Stromal cell of bone marrow (primary cell): ENCODE results near the gene ATP2A2.
"Not testable (repeated sequence)": the region's sequence is repeated elsewhere in the genome, so short reads cannot be mapped to it uniquely, and the experiment has no call there.

Source experiments
- DNase-seq: peaks from one replicate; pipeline ENCODE4 v3.0.0-alpha.2; 2012; ENCODE audit warnings: low read depth

The ATP2A2 gene

DNA sequence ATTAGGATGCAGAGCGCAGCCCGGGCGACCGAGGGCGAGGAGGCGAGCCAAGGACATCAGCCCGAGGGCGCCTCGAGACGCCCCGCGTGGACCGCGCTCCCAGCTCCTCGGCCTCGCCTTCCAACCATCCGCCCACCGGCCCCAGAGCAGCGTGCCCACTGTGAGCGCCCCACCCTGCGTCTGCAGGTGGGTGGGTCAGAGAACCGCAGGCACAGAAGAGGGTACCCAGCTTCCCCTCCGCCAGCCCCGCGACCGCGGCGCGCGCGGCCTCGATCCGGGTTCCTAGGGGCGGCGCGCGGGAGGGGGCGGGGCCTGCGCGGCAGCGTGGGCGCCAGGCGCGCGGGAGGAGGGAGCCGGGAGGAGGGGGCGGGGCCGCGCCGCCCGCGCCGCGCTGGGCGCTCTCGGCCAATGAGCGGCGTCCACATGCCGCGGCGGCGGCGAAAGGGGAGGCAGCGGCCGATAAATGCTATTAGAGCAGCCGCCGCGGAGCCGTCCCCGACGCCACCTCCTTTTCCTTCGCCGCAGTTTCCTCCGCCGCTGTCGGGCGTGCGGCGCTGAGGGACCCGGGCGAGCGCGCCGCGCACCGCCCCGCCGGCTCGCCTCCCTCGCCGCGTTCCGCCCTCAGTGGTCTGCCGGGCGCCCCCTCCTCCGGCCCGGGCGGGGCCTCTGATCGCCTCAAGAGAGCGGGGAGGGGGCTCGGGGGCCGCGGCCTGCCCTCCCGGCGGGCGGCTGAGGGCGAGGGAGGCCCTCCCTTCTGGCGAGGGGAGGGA lies at the start of gene ATP2A2:
Gene ATP2A2, plus strand, starts transcription at position 469 of the 770 bp plus-strand sequence. CDS start 543 bp downstream, outside the sequence.
- peak; percentile 80 for DNase-seq

DNA sequence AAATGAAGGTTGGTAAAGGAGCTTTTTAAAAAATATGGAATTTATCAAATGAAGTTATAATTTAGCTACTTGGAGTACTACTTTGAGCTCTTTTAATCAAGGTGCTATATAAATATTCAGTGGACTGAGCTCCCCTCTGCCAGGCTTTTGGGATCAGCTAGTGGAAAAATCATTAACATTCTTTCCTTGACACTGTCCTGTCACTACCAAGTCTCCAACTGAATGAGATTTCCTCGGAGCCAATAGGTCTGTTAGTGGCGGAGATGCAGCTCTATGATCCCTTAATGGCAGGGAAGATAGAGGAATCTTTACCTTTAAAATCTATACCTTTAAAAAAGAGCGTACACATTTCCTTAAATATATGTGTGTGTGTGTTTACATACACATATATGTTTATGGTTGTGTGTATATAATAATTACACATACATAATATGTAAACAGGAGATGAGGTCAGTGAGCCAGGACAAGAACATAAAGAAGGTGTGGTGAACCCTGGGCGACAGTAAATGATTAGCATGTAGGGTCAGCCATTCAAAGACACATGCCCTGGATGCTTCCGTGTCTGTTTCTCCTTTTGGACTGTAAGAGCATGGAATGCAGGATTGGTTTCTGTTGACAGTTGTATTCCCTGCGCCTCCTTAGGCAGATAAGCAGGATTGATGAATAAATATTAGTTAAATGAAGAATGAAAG lies 47.7 kb upstream of the ATP2A2 start:
- no peak for DNase-seq

DNA sequence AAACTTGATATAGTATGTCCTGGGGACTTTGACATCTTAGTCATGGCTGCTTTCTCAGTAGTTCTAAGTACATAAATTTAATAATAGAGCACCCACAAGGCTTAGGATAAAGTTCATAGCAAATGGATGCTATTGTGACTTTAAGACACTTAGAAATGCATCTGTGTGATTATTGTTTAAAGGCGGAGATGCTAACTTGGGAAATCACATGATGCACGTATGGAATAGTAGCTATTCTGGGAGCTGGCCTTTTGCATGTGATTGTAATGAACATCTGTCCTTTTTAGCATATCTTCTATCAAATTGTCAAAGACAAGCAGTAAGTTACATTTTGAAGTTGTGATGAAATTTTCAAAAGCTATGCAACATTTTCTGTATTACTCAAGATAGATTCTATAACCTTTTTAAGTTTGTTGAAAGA lies 46.7 kb upstream of the ATP2A2 start:
- no peak for DNase-seq

DNA sequence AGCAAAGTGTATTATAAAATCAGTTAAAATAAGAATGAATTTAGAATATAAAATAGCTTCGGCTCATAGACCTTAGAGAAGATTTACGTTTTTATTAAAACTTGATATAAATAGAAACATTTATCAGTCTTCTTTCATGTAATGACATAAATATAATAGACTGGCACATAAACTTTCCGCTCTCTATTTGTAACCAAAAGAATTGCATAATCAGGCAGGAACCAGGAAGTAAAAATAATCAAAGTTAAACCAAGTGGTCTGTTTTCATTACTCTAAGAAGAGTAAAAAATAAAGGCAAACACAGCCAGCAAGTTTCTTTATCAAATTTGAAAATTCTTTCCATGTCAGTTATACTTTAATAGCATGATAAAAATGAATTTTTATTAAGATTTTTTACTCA lies 46.3 kb upstream of the ATP2A2 start:
- no peak for DNase-seq

DNA sequence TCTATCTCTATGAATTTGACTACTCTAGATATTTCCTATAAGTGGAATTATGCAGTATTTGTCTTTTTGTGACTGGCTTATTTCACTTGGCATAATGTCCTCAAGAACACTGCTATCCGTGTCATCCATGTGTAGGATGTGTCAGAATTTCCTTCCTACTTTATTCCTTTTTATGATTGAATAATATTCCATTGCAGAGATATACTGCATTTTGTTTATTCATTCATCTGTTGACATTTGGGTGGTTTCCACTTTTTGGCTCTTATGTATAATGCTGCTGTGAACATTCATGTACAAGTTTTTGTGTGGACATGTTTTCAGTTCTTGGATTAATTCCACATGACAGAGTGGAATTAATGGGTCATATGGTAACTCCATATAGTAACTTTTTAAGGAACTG lies 45.7 kb upstream of the ATP2A2 start:
- no peak for DNase-seq

DNA sequence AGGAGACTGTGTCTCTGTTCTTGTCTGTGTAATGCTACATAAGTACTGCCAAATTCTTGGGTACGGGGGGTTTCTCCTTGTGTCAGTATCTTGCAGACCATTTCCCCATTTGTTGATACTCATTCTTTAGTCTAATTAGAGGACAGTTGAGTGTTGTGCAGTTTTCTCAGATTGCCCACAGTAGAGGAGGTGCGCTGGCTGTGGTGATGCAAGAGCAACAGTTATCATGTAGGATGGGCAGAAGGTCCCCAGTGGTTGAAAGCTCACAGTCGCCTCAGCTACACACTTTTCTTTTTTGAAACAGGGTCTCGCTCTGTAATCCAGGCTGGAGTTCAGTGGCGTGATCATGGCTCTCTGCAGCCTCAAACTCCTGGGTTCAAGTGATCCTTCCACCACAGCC lies 37.8 kb upstream of the ATP2A2 start:
- DNase-seq, result no peak

DNA sequence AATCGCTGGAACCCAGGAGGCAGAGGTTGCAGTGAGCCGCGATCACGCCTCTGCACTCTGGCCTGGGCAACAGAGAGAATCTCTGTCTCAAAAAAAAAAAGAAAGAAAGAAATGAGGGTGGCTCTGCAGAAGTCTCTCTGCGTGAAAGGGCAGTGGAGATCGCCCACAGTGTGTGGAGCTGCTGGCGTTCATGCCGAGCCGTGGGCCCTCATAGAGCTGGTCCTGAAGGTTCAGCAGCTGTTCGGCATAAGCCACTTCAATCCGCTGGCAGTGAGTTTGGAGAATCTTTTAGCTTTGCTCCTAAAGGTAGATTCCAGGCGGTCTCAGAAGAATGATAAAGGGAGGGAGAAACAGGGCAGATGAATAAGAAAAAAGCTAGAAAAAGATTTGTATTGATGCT lies 36.7 kb upstream of the ATP2A2 start:
- DNase-seq, result no peak

DNA sequence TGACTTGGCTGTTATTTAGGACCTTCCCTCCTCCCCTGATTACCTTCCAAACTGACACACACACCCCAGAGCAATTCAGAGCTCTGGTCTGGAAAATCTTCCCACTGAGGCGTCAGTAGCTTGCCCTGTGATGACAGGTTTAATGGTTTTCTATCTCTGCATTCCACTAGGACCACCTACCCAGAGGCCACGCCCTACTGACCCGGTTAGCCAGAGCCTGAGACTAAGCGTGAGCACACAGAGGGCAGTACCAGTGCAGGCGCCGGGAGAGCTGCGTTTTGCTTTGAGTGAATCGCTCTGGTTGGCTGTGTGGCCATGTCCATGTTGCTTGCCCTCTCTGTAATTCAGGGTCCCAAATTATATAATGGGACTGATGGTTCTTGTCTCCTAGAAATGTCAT lies 36.2 kb upstream of the ATP2A2 start:
- DNase-seq, result no peak

DNA sequence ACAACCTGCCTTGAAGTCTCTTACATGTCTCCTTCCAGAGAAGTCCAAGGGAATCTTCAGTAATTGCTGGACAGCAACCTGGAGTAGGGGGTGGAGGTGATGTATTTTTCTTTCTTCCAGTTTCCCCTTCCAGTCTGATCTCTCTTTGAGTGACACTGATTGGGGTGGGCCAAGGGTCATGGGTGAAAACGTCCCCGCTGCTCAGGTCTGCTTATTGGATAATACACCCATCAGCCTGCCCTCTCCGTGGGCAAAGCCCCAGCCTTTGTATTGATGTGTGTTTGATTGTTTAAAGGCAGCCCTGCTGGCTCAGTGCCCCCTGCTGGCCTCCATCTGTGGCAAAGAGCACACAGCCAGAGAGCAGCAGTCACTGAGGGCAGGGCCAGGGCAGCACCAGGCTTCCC lies 35.7 kb upstream of the ATP2A2 start:
- DNase-seq, result no peak

DNA sequence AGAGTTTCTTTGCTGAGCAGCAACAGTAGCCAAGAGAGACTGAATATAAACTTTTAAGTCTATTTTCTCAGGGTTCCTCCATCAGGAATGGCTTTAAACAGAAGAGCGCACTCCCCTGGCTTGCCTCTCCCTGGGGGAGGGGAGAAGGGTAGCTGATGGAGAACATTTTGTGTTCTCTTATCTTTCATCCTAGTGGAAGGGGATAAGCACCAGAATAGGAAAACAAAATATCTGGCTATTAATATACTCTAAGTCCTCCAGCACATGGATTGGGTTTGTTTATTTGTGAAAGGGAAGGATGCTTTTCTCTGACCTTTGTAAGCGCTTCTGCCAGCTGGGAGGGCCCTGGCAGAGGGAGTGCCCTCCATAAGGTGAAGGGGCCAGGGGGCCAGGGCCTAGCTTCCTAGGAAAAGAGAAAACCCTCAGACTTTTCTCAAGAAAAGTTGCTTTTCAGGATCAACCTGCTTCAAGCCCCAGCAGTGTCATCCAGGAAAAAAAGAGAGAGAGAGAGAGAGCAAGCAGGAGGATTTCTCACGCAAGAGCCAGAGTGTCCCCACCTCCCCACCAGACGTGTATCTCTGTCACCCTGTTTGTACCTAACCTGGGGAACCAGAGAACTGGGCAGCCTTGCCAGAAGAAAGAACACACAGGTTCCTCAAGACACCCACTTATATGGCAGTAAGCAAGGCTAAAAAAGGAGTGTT lies 34.3 kb upstream of the ATP2A2 start:
- DNase-seq, result no peak

DNA sequence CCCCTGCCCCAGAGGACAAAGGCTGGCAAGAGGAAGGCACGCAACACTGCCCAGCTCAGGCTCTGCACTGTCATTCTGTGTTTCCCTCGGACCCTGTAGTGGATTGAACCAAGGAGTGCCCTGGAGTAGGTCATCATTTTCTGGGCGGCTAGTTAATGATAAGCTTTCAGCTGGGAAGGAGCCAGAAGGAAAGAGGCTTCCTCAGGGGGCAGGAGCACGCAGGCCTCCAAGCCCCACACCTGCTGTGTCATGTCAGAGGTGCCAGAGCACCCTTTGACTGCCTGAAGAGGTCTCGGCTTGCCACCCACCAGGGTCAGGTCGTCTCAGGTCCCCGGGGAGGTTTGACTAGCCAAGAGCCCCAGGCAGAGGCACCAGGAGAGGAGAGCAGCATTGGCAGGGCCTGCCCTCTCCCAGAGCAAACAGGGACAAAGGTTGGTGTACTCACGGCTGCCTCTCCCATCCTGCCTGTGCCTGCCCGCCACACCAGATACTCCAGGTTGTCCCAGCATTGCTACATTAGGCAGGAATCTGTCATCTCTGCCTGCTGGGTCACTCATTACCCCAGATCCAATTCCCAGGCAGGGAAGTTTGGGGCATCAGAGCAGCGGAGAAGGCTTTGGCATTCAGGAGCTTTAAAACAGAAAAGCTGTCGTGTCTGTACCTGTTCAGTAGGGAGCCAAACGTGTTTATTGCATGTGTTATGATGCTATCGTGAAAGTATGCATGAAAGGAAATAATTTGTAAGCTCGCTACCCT lies 33.5 kb upstream of the ATP2A2 start:
- DNase-seq, result no peak

DNA sequence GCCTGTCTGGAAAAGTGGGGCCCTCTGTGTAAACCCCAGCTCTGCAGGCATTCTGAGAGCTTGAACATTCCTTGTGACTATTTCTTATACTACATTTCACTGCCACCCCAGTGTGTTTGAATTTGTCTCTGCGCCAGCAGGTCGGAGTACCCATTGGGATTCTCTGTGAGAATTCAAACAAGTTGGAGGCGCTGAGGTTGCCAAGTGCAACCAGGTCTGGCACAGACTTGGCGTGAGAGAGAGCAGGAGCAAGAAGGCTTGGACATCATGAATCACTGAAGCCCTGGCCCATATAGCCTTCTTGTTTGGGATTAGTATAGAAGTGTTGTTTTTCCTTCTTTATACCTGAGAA lies 33.0 kb upstream of the ATP2A2 start:
- no peak for DNase-seq

DNA sequence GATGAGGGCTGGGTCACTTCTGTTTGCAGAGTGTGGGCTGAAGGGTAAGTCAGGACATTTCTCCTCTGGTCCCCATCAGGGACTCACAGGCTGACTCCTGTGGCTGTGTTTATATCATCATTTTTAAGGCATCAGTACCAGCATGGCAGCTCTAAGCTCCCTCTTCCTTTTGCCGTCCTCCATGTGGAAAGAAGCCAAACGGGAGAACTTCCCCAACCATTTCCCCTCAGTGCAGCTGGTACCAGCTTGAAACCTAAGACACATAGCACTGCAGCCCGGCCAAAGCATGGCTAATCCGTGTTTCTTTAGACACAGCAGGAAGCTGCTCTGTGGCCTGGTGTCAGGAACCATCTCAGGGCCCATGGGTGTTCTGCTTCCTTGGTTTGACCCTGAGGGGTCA lies 31.9 kb upstream of the ATP2A2 start:
- no peak for DNase-seq

DNA sequence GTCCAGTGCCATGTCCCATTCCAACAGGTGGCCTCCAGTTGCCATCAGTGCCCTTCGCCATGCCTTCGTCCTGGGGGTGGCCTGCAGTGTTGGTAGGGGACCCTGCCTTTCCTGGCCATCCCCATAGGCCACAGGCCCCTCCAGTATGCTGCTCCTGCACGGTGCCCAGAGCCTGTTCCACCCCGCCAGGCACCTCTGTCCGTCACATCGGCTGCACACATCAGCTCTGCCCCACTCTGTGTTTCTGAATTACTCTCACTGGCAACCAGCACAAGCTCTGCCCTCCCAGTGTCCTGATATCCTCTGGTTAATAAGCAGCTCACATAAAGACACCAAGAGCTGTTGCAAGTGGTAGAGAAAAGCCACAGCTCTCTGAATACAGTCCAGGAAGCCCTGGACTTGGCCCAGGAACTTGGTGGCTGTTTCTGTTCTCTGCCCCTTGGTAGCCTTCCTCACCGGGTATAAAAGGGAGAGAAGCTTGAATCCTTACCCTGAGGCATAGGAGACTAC lies 31.3 kb upstream of the ATP2A2 start:
- no peak for DNase-seq

DNA sequence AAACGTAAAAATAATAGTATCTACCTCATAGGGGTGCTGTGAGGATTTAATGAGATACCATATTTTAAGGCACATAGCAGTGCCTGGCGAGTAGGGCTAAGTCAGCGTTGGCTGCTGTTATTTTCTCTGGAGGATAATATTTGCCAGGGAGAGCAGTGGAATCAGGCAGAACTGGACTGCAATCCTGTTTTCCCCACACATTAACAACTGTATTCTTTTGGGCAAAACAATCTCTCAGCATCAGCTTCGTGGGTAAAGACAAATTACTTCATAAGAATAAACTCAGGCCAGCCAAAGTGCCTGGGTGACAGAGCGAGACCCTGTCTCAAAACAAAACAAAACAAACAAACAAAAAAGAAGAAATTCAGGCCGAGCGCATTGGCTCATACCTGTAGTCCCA lies 29.7 kb upstream of the ATP2A2 start:
- DNase-seq, result no peak

DNA sequence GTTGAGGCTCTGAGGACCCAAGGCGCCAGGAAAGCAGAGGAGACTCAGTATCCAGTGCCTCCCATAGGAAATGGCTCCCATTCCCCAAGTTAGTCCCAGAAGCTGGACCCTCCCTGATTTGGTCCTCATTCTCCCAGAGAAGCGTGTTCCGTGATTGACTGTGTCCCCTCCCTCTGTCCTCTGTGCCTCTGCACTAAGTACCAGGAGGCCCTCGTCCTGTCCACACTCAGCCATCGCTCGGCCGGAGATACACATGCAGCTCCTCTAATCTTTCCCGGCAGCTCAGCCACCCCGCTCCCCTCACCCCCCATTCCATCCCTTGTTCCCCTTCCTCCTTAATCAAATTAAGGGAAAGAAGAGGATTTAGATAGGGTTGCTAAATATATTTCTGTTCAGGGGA lies 28.3 kb upstream of the ATP2A2 start:
- DNase-seq, result no peak

DNA sequence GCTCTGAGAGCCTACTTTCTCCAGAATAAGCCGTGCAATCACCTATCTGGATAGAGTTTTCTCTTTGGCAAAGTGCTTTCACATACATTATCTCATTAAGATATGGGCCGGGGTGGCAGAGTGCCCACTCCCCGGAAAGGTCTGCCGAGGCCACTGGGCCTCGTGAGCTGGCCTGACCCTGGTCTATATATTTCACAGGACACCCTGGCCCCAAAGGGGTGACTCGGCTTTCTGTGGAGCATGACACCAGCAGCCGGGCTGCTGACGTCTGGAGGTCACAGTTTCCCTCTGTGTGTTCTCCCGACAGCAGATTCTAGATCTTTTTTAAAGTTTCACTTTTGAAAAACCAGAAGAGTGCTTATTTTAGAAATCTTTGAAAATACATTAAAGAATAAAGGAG lies 27.9 kb upstream of the ATP2A2 start:
- peak; percentile 37 for DNase-seq

DNA sequence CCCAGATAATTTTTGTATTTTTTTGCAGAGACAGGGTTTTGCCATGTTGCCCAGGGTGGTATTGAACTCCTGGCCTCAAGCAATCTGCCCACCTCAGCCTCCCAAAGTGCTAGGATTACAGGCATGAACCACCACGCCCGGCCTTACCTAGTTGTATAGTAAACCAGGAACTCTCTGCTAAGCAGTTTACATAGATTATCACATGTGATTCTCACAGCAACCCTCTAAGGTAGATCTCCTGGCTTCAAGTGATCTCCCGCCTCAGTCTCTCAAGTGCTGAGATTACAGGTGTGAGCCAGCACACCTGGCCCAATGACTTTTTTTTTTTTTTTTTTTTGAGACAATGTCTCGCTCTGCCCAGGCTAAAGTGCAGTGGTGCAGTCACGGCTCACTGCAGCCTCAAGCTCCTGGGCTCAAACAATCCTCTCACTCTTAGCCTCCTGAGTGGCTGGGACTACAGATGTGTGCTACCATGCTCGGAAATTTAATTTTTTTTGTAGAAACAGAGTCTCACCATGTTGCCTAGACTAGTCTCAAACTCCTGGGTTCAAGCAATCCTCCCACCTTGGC lies 26.0 kb upstream of the ATP2A2 start:
- DNase-seq, result no peak

DNA sequence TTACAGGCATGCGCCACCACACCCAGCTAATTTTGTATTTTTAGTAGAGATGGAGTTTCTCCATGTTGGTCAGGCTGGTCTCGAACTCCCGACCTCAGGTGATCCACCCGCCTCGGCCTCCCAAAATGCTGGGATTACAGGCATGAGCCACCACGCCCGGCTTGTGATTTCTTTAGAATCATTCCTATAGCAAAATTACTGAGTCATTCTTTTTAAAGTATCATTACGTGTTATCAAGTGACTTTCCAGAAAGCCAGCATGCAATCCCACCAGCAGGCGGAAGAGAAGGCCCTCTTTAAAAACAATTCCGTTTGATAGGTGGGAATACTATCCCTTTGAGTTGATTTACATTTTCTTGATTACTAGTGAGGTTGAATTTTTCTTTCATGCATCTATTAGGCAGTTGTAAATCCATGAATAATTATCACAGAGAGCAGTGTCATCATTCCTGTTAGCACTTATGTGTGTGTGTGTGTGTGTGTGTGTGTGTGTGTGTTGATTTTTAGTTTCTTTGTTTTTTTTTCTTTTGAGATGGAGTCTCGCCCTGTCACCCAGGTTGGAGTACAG lies 25.1 kb upstream of the ATP2A2 start:
- DNase-seq, result not testable (repeated sequence)

DNA sequence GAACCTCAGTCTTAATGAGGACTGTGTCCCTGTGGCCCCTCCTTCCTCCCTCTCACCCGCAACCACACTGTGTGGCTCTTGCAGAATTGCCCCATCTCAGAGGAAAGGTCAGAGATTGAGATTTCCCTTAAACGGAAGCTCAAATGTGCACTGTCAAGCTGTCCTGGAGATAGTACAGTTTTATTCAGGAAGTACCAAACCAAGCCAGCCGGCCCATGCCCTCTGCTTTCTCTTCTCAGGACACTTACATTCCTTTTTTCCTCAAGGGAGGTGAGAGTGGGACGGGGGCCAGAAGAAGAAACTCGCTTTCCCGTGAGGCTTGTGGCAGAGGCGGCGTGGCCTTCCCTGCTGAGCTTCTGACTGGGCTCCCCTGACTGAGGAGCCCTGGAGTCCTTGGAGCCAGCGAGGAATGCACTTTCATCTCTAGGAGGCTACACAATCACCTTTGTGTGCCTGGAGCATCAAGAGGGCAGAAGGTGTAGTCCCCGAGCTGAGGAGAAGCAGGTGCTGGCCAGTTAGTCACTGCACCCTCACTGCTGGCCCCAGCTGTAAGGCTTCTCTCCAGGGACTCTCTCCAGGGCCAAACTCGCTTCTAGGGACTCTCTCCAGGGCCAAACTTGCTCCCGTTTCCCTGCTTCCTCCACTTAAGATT lies 24.1 kb upstream of the ATP2A2 start:
- DNase-seq, result no peak

DNA sequence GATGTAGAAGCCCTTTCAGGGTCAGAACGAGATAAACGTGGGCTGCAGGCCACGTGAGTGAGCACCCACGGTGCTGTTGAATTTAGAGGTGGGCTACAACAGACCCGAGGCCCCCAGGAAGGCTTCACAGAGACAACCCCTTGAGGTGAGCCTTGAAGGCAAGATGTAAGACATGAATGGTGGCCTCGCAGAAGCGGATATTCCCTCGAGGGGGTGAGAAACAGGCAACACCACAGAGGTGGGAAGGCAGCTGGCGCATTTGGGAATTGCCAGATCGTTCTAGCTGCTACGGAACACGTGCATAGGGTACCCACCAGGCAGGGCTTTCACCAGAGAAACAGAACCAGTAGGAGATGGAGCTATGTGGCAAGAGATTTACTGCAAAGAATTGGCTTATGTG lies 22.6 kb upstream of the ATP2A2 start:
- DNase-seq, result no peak
